Spleen (tissue), 7 donors: ENCODE measurements around the gene PIK3C2G.

ENCODE experiments used
- POLR2A ChIP-seq, 3 donors: fragments of 450-650 bp; IDR thresholded peaks; one replicate each; pipeline ENCODE4 v1.5.1; 2017; ENCODE audit warnings: antibody characterized with exemption in 3 of 3, mild to moderate bottlenecking in 1 of 3
- POLR2AphosphoS5 ChIP-seq, 3 donors: sonication (generic); formaldehyde crosslinking; IDR thresholded peaks; one replicate each; pipeline ENCODE4 v1.5.1; 2017; ENCODE audit warnings: antibody characterized with exemption in 3 of 3
- TF ChIP-seq, protein P1 (sequence below), 11 experiments: fragments of 200-600 bp in 7 of 11; fragments of 450-650 bp in 4 of 11; sonication (generic) in 4 of 11; IDR thresholded peaks in 8 of 11; conservative IDR thresholded peaks in 3 of 11; 1 replicate in 7 of 11; 2 replicates in 4 of 11; pipeline versions ENCODE4 v1.4.0 to v1.8.0; 2016 to 2021; ENCODE audit warnings: antibody characterized with exemption in 11 of 11, inconsistent platforms in 4 of 11, mild to moderate bottlenecking in 1 of 11
- donor health status: DM: no; HTN: no; CAD: no; lungs with moderate emphysema.
- donor health status: DM: no; HTN: no; CAD: no.
- donor health status: DM: no; HTN: no; CAD: no.

DNA sequence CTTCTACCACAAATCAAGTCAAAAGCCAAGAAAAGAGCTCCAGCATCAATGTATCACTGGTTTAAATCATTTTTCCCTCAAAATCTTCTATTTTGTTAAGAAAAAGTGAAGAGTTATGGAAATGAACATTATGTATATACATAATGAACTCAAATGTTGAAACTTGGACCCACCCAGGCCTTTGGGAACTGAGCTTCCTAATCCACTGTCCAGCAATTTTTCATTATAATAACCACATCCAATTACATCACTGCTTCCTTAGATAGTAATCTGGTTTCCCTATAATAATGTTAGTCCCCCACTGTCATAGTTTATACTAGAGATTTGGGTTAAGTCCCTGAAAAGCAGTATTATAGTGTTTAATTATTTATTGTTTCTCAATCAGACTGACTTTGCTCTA, 170.9 kb downstream of the PIK3C2G start:
- no peak for TF ChIP-seq POLR2A (IDR thresholded peaks at IDR 0.05)
- TF ChIP-seq, protein P1, sequence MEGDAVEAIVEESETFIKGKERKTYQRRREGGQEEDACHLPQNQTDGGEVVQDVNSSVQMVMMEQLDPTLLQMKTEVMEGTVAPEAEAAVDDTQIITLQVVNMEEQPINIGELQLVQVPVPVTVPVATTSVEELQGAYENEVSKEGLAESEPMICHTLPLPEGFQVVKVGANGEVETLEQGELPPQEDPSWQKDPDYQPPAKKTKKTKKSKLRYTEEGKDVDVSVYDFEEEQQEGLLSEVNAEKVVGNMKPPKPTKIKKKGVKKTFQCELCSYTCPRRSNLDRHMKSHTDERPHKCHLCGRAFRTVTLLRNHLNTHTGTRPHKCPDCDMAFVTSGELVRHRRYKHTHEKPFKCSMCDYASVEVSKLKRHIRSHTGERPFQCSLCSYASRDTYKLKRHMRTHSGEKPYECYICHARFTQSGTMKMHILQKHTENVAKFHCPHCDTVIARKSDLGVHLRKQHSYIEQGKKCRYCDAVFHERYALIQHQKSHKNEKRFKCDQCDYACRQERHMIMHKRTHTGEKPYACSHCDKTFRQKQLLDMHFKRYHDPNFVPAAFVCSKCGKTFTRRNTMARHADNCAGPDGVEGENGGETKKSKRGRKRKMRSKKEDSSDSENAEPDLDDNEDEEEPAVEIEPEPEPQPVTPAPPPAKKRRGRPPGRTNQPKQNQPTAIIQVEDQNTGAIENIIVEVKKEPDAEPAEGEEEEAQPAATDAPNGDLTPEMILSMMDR (IDR thresholded peaks at IDR 0.05 in 8 of 11, conservative IDR thresholded peaks at IDR 0.05 in 3 of 11) = no peak
- TF ChIP-seq POLR2AphosphoS5 (IDR thresholded peaks at IDR 0.05) = no peak
